ENCODE measurements around the gene SMIM26. TPM values are rescaled to one million over a fixed set of nuclear protein-coding genes. Genes with fewer than 3 reads are reported as not detected.

Gene SMIM26
- total and polyA plus RNA-seq, 2 of the 13 experiments (the other 11 are each of a cell fraction or from before 2014, with no cell fraction given): 214 to 249 TPM

DNA sequence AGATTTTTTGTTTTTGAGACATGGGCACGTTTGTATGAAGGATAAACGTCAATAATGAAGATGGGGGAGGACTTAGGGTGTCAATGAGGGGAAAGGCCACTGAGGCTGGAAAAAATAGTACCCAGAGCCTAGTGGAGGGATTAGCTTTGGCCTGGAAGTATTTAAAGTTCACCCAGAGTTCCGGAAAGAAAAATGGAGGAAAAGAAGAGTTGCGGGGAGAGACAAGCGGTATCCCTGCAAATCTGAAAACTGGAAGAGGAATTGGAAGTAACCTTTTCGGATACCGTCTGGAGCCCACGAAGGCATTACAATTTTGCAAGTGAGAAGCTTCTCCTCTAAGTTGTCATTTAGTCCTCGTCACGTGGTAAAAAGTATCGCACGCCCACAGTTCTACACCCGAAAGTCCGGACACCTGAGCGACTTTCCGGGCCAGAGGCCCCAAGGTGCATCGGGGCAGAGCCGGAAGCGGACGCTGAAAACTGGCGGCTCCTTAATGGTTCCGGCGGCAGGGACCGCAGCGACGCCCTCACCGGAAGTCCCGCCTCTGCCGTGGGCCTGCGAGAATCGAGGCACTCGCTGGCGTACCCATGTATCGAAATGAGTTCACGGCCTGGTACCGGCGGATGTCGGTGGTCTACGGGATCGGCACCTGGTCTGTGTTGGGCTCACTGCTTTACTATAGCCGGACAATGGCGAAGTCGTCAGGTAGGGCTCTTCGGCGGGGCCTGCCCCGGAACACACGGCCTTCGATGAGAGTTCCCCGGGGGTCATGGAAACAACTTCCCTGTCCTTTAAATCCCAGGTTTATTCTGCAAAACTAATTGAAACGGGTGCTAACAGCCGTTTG lies at the start of gene SMIM26 (continued):
- TF ChIP-seq PTBP1 (IDR thresholded peaks at IDR 0.05; ENCODE audit: low read depth, low read length, poor library complexity, severe bottlenecking): peak; percentile 79
- peak; percentile 97 for TF ChIP-seq DR1 (CRISPR knock-in tag; IDR thresholded peaks at IDR 0.05)
- no peak for TF ChIP-seq ZMYM2 (CRISPR knock-in tag; IDR thresholded peaks at IDR 0.05)
- TF ChIP-seq KAT7 (CRISPR knock-in tag; IDR thresholded peaks at IDR 0.05; ENCODE audit: borderline replicate concordance): peak; percentile 99
- peak; percentile 94 for TF ChIP-seq ZNF781 (CRISPR knock-in tag; IDR thresholded peaks at IDR 0.05; ENCODE audit: borderline replicate concordance, not compliant biosample characterization)
- TF ChIP-seq AFF4 (CRISPR knock-in tag; IDR thresholded peaks at IDR 0.05): no peak
- no peak for TF ChIP-seq FOXP1 (IDR thresholded peaks at IDR 0.05)
- TF ChIP-seq FOXP1 (CRISPR knock-in tag; IDR thresholded peaks at IDR 0.05): no peak
- TF ChIP-seq REL (CRISPR knock-in tag; conservative IDR thresholded peaks at IDR 0.05): 0 out of 2 replicates have a peak, but pooled peaks have one; percentile 74
- TF ChIP-seq ZNF850 (CRISPR knock-in tag; conservative IDR thresholded peaks at IDR 0.05): no peak
- TF ChIP-seq MLXIP (CRISPR knock-in tag; IDR thresholded peaks at IDR 0.05; ENCODE audit: borderline replicate concordance): peak; percentile 86
- peak; percentile 54; the same call in 1 of the 2 replicates for TF ChIP-seq ZNF34 (CRISPR knock-in tag; IDR thresholded peaks at IDR 0.05; ENCODE audit: borderline replicate concordance)
- peak; percentile 84 for TF ChIP-seq ZNF256 (CRISPR knock-in tag; conservative IDR thresholded peaks at IDR 0.05)
- TF ChIP-seq RAD51 (IDR thresholded peaks at IDR 0.05; ENCODE audit: borderline replicate concordance): peak; percentile 85
- TF ChIP-seq POLR2AphosphoS5 (IDR thresholded peaks at IDR 0.05; ENCODE audit: low read depth, low read length): peak; percentile 95
- TF ChIP-seq ZNF629 (CRISPR knock-in tag; conservative IDR thresholded peaks at IDR 0.05): peak; percentile 47
- peak; percentile 19; the same call in 1 of the 2 replicates for TF ChIP-seq ZKSCAN8 (CRISPR knock-in tag; IDR thresholded peaks at IDR 0.05; ENCODE audit: borderline replicate concordance)
- peak; percentile 94 for TF ChIP-seq REPIN1 (CRISPR knock-in tag; IDR thresholded peaks at IDR 0.05; ENCODE audit: borderline replicate concordance, low read depth)
- TF ChIP-seq ZNF460 (CRISPR knock-in tag; IDR thresholded peaks at IDR 0.05; ENCODE audit: borderline replicate concordance): no peak
- peak; percentile 10; the same call in 1 of the 2 replicates for TF ChIP-seq RARG (CRISPR knock-in tag; IDR thresholded peaks at IDR 0.05; ENCODE audit: low read depth)
- no peak for TF ChIP-seq DBP (CRISPR knock-in tag; IDR thresholded peaks at IDR 0.05; ENCODE audit: not compliant biosample characterization)
- no peak for TF ChIP-seq ZFAT (CRISPR knock-in tag; conservative IDR thresholded peaks at IDR 0.05)
- peak; percentile 95 for TF ChIP-seq ETV5 (CRISPR knock-in tag; IDR thresholded peaks at IDR 0.05; ENCODE audit: borderline replicate concordance)

Data from HepG2 (cell line).